ENCODE data around the gene ATP2A1. TPM values are rescaled to one million over a fixed set of nuclear protein-coding genes. Genes with fewer than 3 reads are reported as not detected.

The ATP2A1 gene
- total and polyA plus RNA-seq, 2 of the 4 experiments (the other 2 are of a cell fraction): under 0.01 to 0.63 TPM

GRCh38 chr16:28927815-28928214 is 49.5 kb downstream of the ATP2A1 start:
- H3K56ac ChIP-seq (ENCODE audit: extremely low read depth, insufficient read depth, low read length): no peak overlapping the region
- no peak overlapping the region for H3K4me3 ChIP-seq (ENCODE audit: insufficient read depth, low read depth, low read length)
- in situ Hi-C loops (cut with MboI; ENCODE audit: low sequenced_read_pairs): no loop called here
- no peak overlapping the region for H3K23ac ChIP-seq (ENCODE audit: low read depth, low read length)
- H3K9me1 ChIP-seq (ENCODE audit: insufficient read depth, low read length): peaks cover 7% of the 10 kb centered on the region
- no peak overlapping the region for H4K91ac ChIP-seq (ENCODE audit: insufficient read depth, low read depth, low read length)
- DNase-seq (no peak), ATAC-seq (ENCODE audit: low read depth) (no peak)
- no peak overlapping the region for H4K8ac ChIP-seq (ENCODE audit: low read depth in 2 of 2, low read length in 2 of 2)
- WGBS, 2 experiments (ENCODE audit: extremely low coverage in 2 of 2, insufficient read length in 1 of 2): no CpG with 5 or more reads among the region's 1 CpG
- CTCF ChIA-PET: no interaction called here
- H2AK5ac ChIP-seq (ENCODE audit: low read depth, low read length): no peak overlapping the region
- H2BK15ac ChIP-seq (ENCODE audit: low read depth, low read length): no peak overlapping the region
- H2BK120ac ChIP-seq (ENCODE audit: low read depth, low read length): no peak overlapping the region
- peaks cover 9% of the 10 kb centered on the region; the same call in 1 of the 2 replicates for H4K20me1 ChIP-seq (ENCODE audit: insufficient read depth, low read length)
- no peak overlapping the region for H2BK5ac ChIP-seq (ENCODE audit: low read depth, low read length, poor library complexity, severe bottlenecking)
- H3K27ac ChIP-seq (ENCODE audit: insufficient read depth, low read length): no peak overlapping the region
- intact Hi-C loops (cut with micrococcal nuclease): loop anchor here (5.0 kb wide), 1 partner anchor 66 kb away; the partner anchor contains the start of gene SH2B1
- H3K79me1 ChIP-seq (ENCODE audit: low read depth in 1 of 2, low read length in 2 of 2): peaks cover 0 to 13% of the 10 kb centered on the region in 2 experiments; a peak in 3 of 4 replicates
- no peak overlapping the region for H3K9ac ChIP-seq (ENCODE audit: low read depth, low read length)
- TF ChIP-seq RCOR1 (IDR thresholded peaks at IDR 0.05; ENCODE audit: insufficient replicate concordance, low read length) (no peak), BHLHE40 (IDR thresholded peaks at IDR 0.05; ENCODE audit: low read depth, low read length) (no peak), MAZ (IDR thresholded peaks at IDR 0.05; ENCODE audit: borderline replicate concordance, low read depth, low read length) (no peak), POLR2A (IDR thresholded peaks at IDR 0.05; ENCODE audit: low read depth, low read length) (no peak)
- no peak overlapping the region for H3K4ac ChIP-seq (ENCODE audit: low read depth, low read length)
- no peak overlapping the region for H3K14ac ChIP-seq (replicated peaks; ENCODE audit: low read depth, low read length)
- H3K27me3 ChIP-seq (ENCODE audit: control insufficient read depth, insufficient read depth, low read length): peaks cover 3% of the 10 kb centered on the region; the same call in 1 of the 2 replicates
- POLR2A ChIA-PET (ENCODE audit: unreplicated experiment): no interaction called here
- no peak overlapping the region for H2BK20ac ChIP-seq (ENCODE audit: low read depth, low read length)
- H3K18ac ChIP-seq (ENCODE audit: low read depth, low read length): no peak overlapping the region
- peaks cover 2% of the 10 kb centered on the region; the same call in 1 of the 2 replicates for H3K4me1 ChIP-seq (ENCODE audit: control insufficient read depth, insufficient read depth, low read length)
- no peaks in the 10 kb centered on the region for H3K9me3 ChIP-seq (ENCODE audit: control insufficient read depth, insufficient read depth, low read length)
- H3K36me3 ChIP-seq (ENCODE audit: control insufficient read depth, insufficient read depth, low read length): no peaks in the 10 kb centered on the region
- no peak overlapping the region for H2AK9ac ChIP-seq (replicated peaks; ENCODE audit: low read depth, low read length, poor library complexity)
- H4K5ac ChIP-seq (ENCODE audit: low read depth, low read length): no peak overlapping the region
- H2AFZ ChIP-seq (replicated peaks; ENCODE audit: low read length, poor library complexity): no peak overlapping the region
- dilution Hi-C loops (cut with HindIII; ENCODE audit: low sequenced_read_pairs, unreplicated experiment): no loop called here
- no peak overlapping the region for H3K4me2 ChIP-seq (ENCODE audit: low read depth, low read length)
- BruUV-seq (replicated peaks): no TSS peak
